Raji (cell line): ENCODE data around the gene APOH.

Experiments used
- POLR2A ChIP-seq: IDR thresholded peaks from 2 replicates; pipeline ENCODE4 v1.6.1; 2011; ENCODE audit warnings: low read depth, low read length, control low read depth; ENCODE audit not compliant: insufficient read depth

The APOH gene

DNA sequence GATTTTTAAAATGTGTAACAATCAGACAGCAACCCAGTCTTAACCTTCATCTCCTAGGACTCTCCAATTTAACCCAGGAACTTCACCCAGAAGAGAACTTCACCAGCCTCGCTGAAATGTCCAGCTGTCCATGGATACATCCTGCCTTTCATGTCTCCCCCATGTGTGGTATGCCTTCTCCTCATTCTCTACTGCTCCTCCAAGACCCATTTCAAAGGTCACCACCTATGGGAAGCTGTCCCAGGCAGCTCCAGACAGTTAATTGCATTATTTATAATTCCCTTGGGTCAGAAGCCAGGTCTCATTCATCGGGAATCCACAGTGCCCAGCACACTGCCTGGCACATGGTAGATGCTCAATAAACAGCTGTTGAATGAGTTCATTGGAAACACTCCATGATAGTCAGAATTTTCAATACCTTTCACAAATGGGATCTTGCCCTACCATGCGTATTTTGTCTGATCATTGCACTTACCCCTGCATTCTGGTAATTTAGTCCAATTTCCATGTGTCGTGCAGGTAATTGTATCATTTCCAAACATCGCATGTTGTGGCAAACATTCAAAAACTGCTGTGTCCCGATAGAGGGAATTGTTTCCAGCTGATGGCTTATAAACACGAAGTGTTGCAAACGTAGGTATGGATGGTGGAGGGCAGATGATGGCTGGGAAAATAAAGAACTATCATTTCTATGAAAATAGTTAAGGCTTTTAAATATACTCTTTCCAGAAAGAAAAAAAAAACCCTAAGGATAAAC lies 9.0 kb downstream of the APOH start:
- TF ChIP-seq POLR2A, result no peak

DNA sequence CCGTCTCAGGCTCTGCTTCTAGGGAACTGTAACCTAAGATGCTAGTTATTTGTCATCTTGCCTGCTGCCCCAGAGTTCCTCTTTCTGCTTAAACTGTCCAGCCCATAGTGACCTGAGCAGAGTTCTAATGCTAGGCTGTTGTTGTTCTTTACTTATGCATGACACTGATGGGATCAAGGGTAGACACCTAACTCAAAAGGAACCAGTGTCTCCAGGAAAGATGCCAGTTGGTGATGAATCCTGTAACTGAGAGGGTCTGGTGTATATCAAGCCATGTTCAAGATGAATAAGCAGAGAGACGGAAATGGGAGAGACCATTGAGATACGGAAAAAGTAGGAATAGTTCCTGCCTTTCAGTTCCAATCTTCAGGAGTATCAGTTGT lies 13.7 kb downstream of the APOH start:
- TF ChIP-seq POLR2A, result no peak

DNA sequence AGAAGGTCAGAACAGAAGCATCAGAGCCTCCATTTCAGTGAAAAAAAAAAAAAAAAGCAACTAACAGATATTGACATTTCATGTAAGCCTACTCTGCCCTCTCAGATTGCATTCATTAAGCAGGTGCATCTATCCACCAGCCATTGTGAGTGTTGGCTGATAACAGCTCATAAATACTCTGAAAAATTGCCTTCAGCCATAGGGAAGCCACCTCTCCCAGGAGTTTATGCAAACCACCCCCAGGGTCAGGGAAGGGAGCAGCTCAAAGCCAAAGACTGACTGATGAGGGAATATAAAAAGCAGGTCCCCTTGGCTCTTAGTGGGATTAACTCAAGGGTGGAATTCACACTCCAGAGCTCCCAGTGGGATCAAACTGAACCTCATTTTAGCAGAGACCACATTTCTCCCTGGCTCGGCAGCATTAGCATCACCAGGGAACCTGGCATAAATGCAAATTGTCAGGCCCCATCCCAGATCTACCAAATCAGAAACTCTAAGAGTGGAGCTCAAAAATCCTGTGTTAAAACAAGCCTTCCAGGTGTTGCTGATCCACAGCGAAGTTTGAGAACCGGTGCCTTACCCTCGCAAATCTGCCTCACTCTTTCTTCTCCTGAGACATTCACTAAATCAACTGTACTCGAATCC lies 14.2 kb downstream of the APOH start:
- no peak for TF ChIP-seq POLR2A

DNA sequence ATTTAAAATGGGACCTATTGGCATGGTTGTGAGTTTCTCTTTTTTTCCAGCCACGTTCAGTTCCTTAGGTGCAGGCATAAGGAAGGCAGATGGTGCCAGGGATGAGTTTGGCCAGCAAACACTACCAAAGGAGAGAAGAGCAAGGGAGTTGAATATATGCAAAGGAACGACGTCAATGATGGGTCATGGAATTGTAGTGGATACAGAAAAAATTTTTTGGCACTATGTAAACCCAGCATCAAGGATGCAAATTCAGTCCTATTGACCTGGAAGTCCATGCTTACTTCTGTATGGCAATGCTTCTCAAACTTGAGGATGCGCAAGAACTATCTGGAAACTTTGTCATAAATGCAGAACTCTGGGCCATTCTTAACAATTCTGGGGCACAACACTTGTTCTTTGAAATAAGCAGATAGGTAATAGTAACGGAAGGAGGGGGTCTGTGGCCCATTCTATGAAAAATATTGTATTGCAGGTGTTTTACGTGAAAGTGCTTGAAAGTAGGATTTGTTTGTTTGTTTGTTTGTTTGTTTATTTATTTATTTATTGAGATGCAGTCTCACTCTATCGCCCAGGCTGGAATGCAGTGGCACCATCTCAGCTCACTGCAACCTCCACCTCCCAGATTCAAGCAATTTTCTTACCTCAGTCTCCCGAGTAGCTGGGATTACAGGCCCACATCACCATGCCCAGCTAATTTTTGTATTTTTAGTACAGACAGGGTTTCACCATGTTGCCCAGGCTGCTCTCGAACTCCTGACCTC lies 18.0 kb downstream of the APOH start:
- no peak for TF ChIP-seq POLR2A

DNA sequence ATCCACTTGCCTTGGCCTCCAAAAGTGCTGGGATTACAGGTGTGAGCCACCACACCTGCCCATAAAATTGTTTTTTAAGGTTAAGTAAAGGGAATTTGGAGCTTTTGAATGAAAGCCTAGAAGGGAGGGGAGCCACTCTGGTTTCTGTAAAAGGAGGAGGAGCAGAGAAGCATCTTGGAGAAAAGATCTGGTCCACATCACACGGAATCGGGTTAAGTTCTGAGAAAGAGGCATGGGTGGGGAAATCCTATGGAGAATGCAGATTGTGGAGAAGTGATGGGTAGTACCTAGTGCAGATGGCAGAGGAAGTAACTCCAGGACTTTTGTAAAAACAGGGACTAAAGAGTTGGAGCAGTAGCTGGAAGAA lies 19.0 kb downstream of the APOH start:
- TF ChIP-seq POLR2A, result no peak

DNA sequence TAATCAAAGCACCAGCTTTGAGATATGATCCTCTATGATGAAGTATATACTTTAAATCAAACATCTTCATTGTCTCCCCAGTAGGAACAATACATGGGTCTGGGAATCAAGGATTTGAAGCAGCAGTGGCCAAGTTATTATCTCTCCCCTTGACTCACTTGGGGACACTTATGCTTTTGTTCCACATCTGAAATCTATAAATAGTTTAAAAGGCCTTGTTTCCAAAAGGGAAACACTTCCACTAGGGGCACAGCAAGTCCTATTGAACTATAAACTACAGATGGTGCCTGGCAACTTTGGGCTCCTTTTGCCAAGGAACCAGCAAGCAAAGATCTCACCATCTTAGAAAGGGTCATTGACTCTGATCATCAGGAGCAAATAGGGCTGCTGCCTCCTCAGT lies 21.3 kb downstream of the APOH start:
- TF ChIP-seq POLR2A, result no peak

DNA sequence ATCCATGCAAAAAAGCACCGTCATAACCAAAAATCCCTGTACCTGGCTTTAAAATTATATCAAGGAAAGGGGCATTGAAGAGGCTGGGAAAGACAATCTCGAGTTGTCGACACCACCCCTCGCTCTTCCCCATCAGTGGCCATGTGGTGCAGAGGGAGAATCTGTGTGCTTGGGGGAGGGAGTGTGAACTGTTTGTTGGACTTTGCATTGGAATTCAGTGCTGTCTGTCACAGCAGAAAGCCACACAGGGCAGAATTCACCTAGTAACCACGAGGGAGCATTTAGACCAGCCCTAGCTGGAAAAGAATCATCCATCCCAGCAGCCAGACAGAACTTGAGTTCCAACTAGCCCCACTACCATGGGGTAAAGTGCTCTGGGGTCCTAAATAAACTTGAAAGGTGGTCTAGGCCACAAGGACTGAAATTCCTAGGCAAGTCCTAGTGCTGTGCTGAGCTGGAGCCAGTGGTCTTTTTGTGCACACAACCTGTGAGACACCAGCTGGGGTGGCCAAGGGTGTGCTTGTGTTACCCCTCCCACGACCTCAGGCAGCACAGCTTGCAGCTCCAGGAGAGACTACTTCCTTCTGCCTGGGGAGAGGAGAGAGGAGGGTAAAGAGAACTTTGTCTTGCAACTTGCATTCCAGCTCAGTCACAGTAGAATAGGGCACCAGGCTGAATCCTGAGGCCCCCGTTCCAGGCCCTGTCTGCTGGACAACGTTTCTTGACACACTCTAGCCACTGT lies 25.8 kb downstream of the APOH start:
- TF ChIP-seq POLR2A, result no peak

DNA sequence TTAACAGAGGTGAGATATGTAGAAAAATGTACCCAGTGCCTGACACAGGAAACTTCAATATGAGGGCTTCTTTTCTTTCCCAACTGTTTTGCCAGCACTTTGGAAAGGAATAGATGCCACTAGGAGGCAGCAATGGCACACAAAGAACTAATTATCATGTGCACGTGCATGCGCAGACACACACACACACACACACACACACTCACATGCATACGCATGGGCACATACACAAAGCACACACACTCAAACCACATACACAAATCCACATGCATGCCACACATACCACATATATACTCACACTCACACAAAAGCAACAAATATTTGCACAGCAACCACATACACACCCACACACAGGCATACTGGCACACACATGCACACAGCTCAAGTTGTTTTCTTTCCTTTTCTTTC lies 28.5 kb downstream of the APOH start:
- no peak for TF ChIP-seq POLR2A

DNA sequence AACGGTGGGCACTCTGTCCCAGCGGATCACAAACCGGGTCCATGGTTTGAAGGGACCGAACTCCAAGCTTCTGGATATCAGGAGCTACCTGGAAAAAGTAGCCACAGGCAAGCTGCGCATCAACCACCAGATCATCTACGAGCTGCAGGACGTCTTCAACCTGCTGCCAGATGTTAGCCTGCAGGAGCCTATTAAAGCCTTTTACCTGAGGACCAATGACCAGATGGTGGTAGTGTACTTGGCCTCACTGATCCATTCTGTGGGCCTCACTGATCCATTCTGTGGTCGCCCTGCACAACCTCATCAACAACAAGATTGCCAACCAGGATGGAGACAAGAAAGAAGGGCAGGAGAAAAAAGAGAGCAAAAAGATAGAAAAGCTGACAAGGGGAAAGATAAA lies 31.0 kb downstream of the APOH start:
- no peak for TF ChIP-seq POLR2A

DNA sequence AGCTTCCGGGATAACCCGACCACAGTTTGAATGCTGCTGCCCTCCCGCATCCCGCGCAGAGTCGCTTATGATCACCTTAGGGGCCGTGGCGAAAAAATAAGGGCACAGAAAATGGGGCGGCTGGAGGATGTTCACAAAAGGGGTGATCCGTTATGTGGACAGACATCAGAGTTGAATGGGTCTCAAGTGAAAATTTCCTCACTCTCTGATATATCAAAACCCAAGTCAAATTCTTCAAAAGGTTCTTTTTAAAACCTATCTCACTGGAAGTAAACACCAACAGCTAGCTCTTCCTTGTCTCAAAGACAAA lies 36.9 kb downstream of the APOH start:
- TF ChIP-seq POLR2A, result 0 out of 2 replicates have a peak, but pooled peaks have one; percentile 5

DNA sequence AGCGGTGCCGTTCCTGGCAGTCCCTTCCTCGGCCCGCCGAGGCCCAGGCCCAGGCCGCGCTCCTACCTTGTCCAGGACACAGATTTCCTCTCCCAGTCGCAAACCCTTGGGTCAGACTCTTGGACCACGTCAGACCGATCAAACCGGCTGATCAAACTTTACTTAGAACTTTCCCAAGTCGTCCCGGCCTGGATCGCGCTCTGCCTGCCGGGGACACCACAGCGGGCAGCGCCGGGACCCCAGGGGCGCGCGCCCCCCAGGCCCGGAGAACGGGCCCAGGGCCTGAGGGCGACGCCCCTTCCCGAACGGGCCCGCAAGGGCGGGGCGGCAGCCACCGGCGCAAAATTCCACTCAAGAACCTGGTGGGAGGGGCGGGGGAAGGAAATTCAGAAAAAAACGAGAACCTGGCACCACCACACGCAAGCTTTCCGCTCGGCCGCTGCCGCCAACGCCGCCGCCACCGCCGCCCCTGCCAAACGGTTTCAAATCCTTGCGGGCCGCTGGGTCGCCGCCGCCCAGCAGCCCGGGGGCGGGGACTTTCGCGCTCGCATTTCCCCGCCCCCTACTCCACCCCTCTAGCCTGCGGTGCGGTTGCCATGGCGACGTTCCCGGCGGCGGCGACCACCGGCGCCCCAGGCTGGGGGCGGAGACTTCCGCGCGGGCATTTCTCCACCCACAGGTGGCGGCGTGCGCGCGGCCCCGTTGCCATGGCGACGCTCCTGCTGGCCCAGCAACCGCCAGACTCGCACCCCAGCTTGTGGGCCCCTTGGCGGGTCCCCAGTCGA lies 37.4 kb downstream of the APOH start, which contains the start of gene CEP112:
CEP112 (minus strand) TSS at position 541 of the 785 bp plus-strand sequence.
- peak; percentile 36; the same call in 1 of the 2 replicates for TF ChIP-seq POLR2A

DNA sequence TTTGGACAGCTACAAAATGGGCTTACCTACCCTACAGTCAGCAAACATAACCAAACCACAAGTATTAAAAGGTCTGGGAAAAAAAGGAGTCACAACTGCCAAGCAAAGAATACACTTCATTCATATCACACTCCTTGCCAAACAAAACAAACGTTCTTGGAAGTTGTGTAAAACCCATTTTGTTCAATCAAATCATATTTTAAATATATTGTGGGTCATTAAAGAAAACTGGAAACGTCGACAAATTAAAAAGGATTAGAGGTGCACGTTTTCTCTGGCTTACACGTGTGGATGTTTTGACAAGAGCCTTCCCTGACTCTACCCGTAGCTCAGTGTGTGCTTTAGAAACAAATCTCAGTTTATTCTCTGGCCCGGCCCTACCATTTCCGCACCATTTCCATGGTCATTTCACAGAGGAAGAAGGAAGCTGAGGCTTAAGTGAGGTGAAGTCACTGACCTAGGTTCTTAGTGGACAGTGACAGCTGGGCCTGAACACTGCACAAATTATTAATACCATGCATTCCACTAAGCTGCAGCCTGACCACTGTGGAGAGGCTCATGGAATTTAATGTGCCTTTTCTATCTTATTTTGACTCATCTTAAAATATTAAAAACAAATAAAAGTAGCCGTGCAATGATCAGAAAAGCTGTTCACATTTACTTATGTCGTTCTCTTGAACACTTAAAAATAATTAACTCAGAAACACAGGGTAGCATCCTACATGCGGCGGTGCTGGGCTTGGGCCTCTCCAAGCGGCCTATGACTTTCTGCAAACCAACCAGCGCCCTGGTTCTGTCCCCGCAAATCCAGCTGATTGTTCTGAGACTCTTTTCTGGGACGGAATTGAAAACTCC lies 38.2 kb downstream of the APOH start:
- no peak for TF ChIP-seq POLR2A

DNA sequence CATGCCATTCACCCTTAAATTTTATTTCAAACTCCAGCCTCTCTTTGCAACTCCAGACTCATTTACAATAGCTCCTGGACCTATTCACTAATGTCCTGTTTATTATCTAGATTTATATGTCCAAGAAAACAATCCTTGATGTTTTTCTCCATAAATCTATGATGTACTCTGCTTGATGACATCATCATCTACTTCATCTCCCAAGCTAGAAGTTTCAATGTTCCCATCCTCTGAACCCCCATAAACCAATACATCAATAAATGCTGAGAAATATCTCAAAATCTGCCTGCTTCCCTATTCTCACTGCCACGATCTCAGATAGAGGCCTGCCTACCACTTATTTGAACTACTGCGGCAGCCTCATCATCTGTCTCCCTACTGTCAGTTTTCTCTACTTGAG lies 41.5 kb downstream of the APOH start:
- no peak for TF ChIP-seq POLR2A

DNA sequence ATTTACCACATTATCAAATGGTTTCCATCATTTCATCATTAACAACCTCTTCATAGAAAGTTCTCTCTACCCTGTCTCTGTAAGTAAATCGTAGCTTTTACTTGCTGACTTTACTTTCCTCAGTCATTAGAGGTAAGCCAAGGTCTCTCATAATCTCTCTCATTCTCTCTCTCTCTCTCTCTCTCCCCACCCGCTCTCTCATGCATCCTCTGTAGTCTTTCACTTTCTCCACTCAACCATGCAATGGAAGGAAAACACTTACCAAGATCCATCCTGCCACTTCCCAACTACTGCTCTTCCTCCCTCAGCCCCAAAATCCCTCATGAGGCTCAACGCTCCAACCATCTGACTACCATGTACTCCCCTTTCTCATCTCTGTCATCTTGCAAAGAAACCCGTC lies 43.4 kb downstream of the APOH start:
- no peak for TF ChIP-seq POLR2A

DNA sequence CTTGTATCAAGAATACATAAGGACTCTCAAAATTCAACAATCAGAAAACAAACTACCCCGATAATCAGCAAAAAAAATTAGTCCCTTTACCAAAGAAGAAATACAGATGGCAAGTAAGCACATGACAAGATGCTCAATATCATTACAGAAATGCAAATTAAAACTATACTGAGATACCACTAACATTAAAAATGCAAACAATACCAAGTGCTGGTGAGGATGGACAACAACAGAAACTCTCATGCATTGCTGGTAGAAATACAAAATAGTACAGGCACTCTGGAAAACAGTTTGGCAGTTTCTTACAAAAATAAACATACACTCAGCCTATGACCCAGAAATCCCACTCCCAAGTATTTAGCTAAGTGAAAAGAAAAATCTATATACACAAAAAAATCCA lies 44.8 kb downstream of the APOH start:
- TF ChIP-seq POLR2A, result no peak
